GM18498 (cell line): ENCODE measurements around the gene CNOT3.
"Not testable (repeated sequence)": the region's sequence is repeated elsewhere in the genome, so short reads cannot be mapped to it uniquely, and the experiment has no call there.

Source experiments
- ATAC-seq: cut with Tn5 transposase; IDR thresholded peaks from one replicate; pipeline ENCODE4 v1.9.1; 2021; ENCODE audit warnings: mild to moderate bottlenecking, moderate library complexity; ENCODE audit not compliant: unreplicated experiment

Gene CNOT3

DNA sequence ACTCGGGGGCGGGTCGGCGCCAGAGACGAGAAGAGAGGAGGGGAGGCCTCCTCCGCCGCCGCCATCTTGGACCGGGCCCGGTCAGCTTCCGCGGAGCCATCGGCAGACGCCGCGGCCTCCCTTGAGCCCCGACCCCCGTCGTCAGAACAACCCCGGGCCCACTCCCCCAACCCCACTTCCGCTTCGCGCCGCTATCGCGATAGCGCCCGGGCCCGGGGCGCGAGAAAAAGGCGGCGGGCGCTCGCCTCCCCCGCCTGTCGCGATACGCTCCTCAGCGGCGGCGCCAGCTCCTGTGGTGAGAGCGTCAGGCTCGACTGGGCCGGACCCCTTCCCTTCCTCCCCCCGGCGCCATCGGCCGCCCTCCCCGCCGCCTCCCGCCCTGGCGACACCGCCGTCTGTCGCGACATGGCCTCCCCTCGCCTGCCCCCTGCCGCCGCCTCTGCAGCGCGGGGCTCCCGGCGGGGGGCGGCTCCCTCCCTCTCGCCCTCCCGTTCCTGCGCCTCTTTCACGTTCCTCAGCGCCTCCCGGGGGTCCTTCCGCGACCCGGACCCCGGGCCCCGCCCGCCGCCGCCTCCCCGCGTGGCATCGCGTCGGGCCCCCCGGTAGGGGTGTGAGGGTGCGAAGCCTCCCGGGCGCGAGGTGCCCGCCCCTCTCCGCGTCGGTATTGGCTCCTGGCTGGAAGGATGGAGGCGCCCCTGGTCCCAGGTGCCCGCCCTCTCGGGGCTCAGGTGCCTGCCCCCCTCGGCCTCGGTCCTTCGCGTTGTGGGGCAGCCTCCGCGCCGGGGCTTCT, at the start of gene CNOT3:
TSS of gene CNOT3 (plus strand) at position 64 of the 790 bp plus-strand sequence. CDS start 5,217 bp downstream, outside the sequence.
- ATAC-seq = no peak

DNA sequence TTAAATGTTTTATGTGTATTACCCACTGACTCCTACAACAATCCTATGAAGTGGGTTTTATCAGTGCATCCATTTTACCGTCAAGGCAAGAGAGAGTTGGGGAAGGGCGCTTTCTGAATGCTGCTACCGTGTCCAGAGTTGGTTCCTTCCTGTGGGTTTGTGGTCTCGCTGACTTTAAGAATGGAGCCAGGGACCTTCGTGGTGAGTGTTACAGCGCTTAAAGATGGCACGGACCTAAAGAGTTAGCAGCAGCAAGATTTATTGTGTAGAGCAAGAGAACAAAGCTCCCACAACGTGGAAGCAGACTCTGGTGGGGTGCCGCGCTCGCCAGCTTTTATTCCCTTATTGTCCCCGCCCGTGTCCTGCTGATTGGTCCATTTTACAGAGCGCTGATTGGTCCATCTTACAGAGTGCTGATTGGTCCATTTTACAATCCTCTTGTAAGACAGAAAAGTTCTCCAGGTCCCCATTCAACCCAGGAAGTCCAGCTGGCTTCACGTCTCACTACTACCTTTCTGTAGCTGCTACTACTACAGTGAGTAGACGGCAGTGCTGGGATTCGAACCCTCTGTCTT, 43.0 kb upstream of the CNOT3 start:
- no peak for ATAC-seq

DNA sequence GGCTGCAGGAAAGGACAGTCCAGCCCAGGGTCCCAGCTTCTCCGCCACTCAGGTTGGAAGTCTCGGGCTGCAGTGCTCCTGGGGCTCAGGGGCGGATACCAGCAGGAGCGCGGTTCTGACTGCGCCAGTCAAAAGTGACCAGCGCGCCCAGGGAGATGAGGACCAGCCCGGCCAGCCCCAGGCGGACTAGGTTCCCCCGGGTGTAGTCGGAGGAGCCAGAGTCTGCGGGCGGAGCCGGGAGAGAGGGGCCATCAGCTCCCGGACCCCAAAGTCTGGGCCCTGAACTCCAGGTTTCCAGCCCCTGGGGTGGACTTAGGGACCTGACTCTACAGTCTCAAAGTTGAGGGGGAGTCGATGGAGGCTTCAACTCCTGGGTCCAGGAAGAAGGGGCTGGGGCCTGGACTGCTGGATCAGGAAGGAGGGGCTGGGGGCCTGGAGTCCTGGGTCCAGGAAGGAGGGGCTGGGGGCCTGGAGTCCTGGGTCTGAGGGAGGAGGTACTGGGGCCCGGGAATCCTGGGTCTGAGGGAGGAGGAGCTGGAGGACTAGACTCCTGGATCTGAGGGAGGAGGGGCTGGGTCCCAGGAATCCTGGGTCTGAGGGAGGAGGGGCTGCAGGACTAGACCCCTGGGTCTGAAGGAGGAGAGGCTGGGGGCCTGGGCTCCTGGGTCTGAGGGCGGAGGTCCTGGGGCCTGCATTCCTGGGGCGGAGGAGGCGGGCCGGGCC, 42.3 kb upstream of the CNOT3 start:
- no peak for ATAC-seq

GRCh38 chr19:54095859-54096616, 41.5 kb upstream of the CNOT3 start:
- not testable (repeated sequence) for ATAC-seq

GRCh38 chr19:54096617-54097106, 40.9 kb upstream of the CNOT3 start:
- ATAC-seq = no peak

DNA sequence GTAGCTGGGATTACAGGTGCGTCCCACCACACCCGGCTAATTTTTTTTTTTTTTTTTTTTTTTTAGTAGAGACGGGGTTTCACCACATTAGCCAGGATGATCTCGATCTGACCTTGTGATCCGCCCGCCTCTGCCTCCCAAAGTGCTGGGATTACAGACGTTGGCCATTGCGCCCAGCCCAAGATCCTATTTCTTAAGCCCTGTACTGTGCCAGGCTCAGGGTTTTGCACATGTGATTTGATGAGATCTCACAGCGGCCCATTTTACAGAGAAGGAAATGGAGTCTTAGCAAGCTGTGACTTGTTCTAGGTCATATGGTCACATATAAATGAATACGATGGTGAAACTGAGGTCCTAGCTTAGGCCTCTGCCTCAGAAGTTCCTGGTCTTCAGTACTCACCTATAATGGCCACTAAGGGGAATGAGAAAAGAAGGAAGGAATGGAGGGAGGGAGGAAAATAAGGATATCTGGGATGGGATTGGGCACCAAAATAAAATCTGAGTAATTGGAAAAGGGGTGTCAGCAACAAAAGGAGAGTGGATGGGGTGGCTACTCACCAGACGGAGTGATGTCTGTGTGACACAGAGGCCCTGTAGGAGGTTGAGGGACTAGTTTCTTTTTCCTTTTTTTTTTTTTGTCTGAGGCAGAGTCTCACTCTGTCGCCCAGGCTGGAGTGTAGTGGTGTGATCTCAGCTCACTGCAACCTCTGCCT, 38.2 kb upstream of the CNOT3 start:
- ATAC-seq = no peak

DNA sequence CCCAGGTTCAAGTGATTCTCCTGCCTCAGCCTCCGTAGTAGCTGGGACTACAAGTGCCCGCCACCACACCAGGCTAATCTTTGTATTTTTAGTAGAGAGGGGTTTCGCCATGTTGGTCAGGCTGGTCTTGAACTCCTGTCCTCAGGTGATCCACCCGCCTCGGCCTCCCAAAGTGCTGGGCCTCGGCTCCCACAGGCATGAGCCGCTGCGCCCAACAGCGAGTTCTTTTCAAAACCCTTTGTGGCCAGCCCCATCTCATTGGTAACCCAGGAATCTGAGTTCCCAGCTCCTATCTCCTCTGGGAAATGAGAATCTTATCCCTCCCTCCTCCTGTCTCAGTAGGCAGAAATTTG, 37.7 kb upstream of the CNOT3 start:
- ATAC-seq = not testable (repeated sequence)

- no peak for ATAC-seq
Measured at GRCh38 chr19:54100561-54100960, 37.0 kb upstream of the CNOT3 start, which contains the start of gene OSCAR. Gene OSCAR, minus strand, starts transcription at chr19:54100803. Its CDS starts 11 bp downstream, at chr19:54100792.

- peak; percentile 93 for ATAC-seq
Measured at GRCh38 chr19:54102421-54103169, 35.0 kb upstream of the CNOT3 start, which contains the start of gene NDUFA3. Gene NDUFA3, plus strand, starts transcription at chr19:54102855. Its CDS starts 24 bp downstream, at chr19:54102879.

DNA sequence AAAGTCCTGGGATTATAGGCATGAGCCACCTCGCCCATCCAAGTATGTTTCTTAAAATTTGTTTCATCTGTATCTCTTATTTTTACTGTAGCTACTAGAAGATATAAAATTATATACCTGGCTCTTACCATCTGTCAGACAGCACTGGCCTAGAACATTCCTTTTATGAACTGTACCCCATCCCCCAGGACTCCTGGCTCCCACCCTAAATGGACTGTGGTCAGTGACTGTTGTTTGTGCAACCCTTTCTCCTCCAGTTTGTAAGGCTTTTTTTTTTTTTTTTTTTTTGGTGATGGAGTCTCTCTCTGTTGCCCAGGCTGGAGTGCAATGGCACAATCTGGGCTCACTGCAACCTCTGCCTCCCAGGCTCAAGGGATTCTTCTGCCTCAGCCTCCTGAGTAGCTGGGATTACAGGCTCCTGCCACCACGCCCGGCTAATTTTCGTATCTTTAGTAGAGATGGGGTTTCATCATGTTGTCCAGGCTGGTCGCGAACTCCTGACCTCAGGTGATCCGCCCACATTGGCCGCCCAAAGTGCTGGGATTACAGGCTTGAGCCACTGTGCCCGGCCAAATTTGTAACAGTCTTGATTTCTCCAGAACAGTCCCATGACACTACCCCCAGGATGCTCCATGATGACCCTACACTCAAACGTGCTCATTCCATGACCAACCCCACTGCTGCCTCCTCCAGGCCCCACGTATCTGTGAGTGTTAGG, 32.4 kb upstream of the CNOT3 start:
- no peak for ATAC-seq

DNA sequence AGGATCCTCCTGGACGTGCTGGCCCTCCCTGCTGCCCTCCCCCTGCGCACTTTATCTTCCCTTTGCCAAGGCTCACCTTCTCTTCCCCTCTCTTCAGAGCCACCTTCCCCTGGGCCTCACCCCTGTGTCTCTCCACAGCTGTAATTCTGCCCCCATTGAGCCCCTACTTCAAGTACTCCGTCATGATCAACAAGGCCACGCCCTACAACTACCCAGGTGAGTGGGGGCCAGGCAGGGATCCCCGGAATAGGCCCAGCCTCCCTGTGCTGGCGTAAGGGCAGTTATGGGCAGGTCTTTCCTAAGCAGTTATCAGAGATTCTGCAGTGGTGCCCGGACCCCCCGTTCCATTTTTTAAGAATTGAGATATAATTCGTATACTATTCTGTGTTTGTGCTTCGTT, 31.8 kb upstream of the CNOT3 start:
- no peak for ATAC-seq

DNA sequence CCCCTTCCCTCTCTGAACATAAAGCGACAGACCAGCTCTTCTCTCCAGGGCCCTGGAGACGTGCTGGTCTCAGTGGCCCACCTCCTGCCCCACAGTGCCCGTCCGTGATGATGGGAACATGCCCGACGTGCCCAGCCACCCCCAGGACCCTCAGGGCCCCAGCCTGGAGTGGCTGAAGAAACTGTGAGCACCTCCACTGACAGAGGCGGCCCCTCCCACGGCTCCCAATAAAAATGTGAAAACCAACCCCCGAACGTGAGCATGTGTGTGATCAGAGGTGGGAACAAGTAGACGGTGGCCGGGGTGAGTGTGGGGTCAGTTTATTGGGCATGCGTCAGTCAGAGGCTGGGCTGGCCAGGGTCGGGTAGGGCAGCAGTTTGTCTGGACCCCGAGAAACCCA, 30.8 kb upstream of the CNOT3 start:
- ATAC-seq = no peak

- no peak for ATAC-seq
Measured at GRCh38 chr19:54107876-54108490, 29.6 kb upstream of the CNOT3 start.

- ATAC-seq = no peak
Measured at GRCh38 chr19:54108496-54108895, 29.1 kb upstream of the CNOT3 start.

DNA sequence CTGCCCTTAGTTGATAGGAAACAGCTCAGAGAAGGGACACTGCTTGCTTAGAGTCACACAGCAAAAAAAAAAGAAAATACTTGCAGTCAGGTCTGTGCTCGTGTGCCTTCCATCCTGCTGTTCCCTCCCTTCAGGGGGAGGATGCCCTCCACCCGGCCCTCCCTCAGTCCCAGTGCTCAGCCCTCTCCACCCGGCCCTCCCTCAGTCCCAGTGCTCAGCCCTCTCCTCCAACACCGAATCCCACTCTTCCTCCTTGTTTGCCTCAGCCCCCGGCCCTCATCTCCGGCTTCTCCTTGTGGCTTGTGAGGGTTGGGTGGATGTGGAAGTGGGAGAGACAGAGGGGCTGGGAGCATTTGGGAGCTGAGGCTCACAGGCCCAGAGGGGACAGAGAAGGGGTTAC, 27.9 kb upstream of the CNOT3 start:
- ATAC-seq = no peak

DNA sequence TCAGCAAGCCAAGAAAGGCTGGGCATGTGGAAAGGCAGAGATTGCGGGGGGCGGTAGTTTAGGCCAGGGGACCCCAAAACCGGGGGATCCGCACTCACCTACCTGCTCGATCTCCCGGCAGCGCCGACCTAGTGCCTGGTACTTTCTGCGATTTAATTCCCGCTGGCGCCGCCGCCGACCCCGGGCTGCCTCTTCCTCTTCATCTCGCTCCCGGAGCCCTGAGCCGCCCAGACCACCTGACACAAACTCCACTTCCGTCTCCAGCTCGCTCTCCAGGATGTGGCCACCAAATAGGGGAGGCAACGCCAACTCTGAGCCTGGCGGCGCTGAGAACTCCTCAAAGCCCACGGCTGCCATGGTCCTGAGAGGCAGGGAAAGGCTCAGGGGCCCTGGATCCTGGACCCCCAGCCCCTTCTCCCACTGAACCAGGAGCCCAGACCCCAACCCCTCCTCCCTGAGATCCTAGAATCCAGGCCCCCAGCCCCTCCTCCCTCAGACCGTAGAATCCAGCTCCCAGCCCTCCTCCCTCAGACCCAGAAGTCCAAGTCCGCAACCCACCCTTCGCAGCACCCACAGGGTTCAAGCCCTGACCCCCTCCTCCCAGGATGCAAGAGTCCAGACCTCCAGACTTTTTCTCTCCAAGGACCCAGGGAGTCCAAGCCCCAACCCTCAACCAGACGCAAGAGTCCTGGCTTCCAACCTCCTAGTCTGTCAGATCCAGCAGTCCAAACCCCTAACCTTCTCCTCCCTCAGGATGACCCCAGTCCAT, 23.0 kb upstream of the CNOT3 start:
- ATAC-seq = no peak
